Motor neuron (in vitro differentiated cells): ENCODE results near the gene SMIM43. TPM values are rescaled to one million over a fixed set of nuclear protein-coding genes. Genes with fewer than 3 reads are reported as not detected.

Source experiments
- ATAC-seq, 8 experiments: fragments of 200-7000 bp; cut with Tn5 transposase; replicated peaks in 6 of 8; 2 replicates each; pipeline ENCODE4 v1.8.0; 2021; ENCODE audit warnings: mild to moderate bottlenecking in 8 of 8, moderate library complexity in 8 of 8
- H3K27ac ChIP-seq, 2 donors: fragments of 250-450 bp; sonication (Bioruptor Pico); 2 replicates each; pipeline ENCODE4 v1.9.0; 2021; ENCODE audit warnings: antibody characterized with exemption in 2 of 2, mild to moderate bottlenecking in 2 of 2, moderate library complexity in 1 of 2
- H3K4me1 ChIP-seq, 2 donors: fragments of 250-450 bp; sonication (Bioruptor Pico); replicated peaks in 1 of 2; 2 replicates each; pipeline ENCODE4 v1.6.1; 2021; ENCODE audit warnings: antibody characterized with exemption in 2 of 2, mild to moderate bottlenecking in 2 of 2, moderate library complexity in 1 of 2
- H3K4me3 ChIP-seq, 5 donors: fragments of 250-450 bp; sonication (Bioruptor Pico); 2 replicates each; pipeline ENCODE4 v1.9.0; 2021; ENCODE audit warnings: antibody characterized with exemption in 5 of 5, mild to moderate bottlenecking in 5 of 5, moderate library complexity in 4 of 5
- WGBS, 10 experiments: fragments of 450-650 bp; shearing (Covaris generic); methylation state at CpG; one replicate each; pipeline ENCODE4 v1.0.0; 2022; 5-methylcytosine and 5-hydroxymethylcytosine counted together
- in situ Hi-C, 9 experiments: fragments of 400-800 bp; cut with MboI; loops; one replicate each; pipeline ENCODE4 v1.15.0; 2021; ENCODE audit warnings: low sequenced_read_pairs in 9 of 9, low pct_unique_long_range_greater_than_20kb in 2 of 9; ENCODE audit not compliant: unreplicated experiment in 9 of 9
- total RNA-seq, 8 experiments: library from RNA; unstranded; fragments of 300-600 nt; gene quantifications; 2 replicates each; pipeline versions ENCODE4 v1.2.3 to v1.2.4, GENCODE V29; 2022

SMIM43 gene
- total RNA-seq, 8 experiments from 2014 or later: 0.27 to 1.8 (median 0.84) TPM; not detected in 4

DNA sequence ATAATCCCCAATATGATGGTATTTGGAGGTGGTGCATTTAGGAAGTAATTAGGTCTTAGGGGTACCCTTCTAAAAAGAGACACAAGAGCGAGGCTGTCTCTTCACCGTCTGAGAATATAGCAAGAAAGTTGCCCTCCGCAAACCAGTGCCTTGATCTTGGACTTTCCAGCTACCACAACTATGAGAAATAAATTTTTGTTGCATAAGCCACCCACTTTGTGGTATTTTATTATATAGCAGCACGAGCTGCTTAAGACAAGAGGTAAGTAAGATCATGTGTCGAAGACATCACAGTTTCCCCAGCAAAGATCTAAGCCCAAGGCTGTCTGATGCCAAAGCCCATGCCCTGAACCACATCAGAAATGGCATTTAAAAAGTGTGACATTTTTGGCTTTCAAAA, 26.5 kb upstream of the SMIM43 start:
- no peak overlapping the region for H3K27ac ChIP-seq
- WGBS, 10 experiments: 50 to 100% (median 75%) methylated on average over 2 to 5 of the region's 5 CpGs; no CpG with 5 or more reads in 2 of the 10 experiments
- peaks cover 4 to 11% of the 10 kb centered on the region in 2 donors for H3K4me1 ChIP-seq
- in situ Hi-C loops: no loop called here
- no peak overlapping the region for H3K4me3 ChIP-seq
- no peak for ATAC-seq

DNA sequence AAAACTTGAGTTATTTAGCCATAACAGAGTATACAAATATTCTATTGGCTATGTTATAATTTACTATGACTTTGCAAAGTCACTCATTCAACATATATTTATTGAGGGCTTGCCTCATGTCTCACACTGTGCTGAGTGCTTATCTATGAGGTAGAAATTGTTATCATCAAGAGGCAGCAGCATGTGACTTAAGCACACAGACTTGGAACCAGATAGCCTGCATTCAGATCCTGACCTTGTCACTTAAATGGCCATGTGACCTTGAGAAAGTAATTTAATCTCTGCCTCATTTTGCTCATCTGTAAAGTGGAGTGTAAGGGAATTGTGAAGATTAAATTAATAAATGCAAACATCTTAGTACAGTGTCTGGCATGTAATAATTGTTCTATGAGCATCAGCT, 26.0 kb upstream of the SMIM43 start:
- no peak for ATAC-seq
- in situ Hi-C loops: no loop called here
- H3K4me1 ChIP-seq: peaks cover 4 to 5% of the 10 kb centered on the region in 2 donors
- no peak overlapping the region for H3K27ac ChIP-seq
- no peak overlapping the region for H3K4me3 ChIP-seq

GRCh38 chr4:121789960-121790829, 25.2 kb upstream of the SMIM43 start:
- no peak overlapping the region for H3K27ac ChIP-seq
- H3K4me3 ChIP-seq: no peak overlapping the region
- in situ Hi-C loops: no loop called here
- no peaks in the 10 kb centered on the region for H3K4me1 ChIP-seq
- WGBS, 10 experiments: 0 to 100% (median 84%) methylated on average over 1 to 3 of the region's 3 CpGs
- ATAC-seq: no peak

- no peak for ATAC-seq
- no peaks in the 10 kb centered on the region for H3K4me1 ChIP-seq
- no peak overlapping the region for H3K27ac ChIP-seq
- WGBS, 10 experiments: 25 to 100% (median 100%) methylated on average over 1 of the region's 1 CpG; no CpG with 5 or more reads in 3 of the 10 experiments
- H3K4me3 ChIP-seq: no peak overlapping the region
- in situ Hi-C loops: no loop called here
Observed at GRCh38 chr4:121789455-121789854, 24.5 kb upstream of the SMIM43 start.

- Histone ChIP-seq H3K27ac (no peak overlapping the region), H3K4me3 (no peak overlapping the region), H3K4me1 (no peaks in the 10 kb centered on the region)
- no peak for ATAC-seq
- WGBS, 10 experiments: 60 to 80% (median 71%) methylated on average over 1 to 2 of the region's 2 CpGs; no CpG with 5 or more reads in 4 of the 10 experiments
- in situ Hi-C loops: no loop called here
Observed at GRCh38 chr4:121788896-121789295, 23.9 kb upstream of the SMIM43 start.

GRCh38 chr4:121786221-121786620, 21.3 kb upstream of the SMIM43 start:
- no peak for ATAC-seq
- H3K27ac ChIP-seq: no peak overlapping the region
- 0 to 100% (median 73%) methylated on average over 1 to 2 of the region's 2 CpGs; no CpG with 5 or more reads in 2 of the 10 experiments for WGBS, 10 experiments
- H3K4me1 ChIP-seq: no peaks in the 10 kb centered on the region
- H3K4me3 ChIP-seq: no peak overlapping the region
- in situ Hi-C loops: no loop called here

- WGBS, 10 experiments: 20 to 100% (median 72%) methylated on average over 1 to 4 of the region's 4 CpGs; no CpG with 5 or more reads in 4 of the 10 experiments
- H3K27ac ChIP-seq: no peak overlapping the region
- no peaks in the 10 kb centered on the region for H3K4me1 ChIP-seq
- H3K4me3 ChIP-seq: no peak overlapping the region
- peak in 3 of 8 experiments; percentile 83 to 95 (median 94) for ATAC-seq
- in situ Hi-C loops: no loop called here
Observed at GRCh38 chr4:121785479-121785878, 20.5 kb upstream of the SMIM43 start.

GRCh38 chr4:121784975-121785374, 20.0 kb upstream of the SMIM43 start:
- ATAC-seq: peak in 3 of 8 experiments; percentile 75 to 94 (median 78)
- no peak overlapping the region for H3K4me3 ChIP-seq
- H3K4me1 ChIP-seq: no peaks in the 10 kb centered on the region
- no peak overlapping the region for H3K27ac ChIP-seq
- 0 to 94% (median 30%) methylated on average over 1 to 2 of the region's 2 CpGs; no CpG with 5 or more reads in 4 of the 10 experiments for WGBS, 10 experiments
- in situ Hi-C loops: no loop called here

DNA sequence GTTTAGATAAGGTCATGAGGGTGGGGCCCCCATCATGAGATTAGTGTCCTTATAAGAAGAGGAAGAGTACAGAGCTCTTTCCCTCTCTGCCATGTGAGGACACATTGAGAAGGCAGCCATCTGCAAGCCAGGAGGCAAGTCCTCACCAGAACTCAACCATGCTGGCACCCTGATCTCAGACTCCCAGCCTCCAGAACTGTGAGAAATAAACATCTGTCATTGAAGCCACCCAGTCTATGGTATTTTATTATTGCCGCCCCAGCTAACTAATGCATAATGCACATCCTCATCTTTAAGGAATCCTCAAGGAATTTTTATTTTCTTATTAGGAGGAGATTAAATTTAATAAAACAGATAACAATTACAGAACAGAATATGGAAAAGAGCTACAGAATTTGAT, 19.4 kb upstream of the SMIM43 start:
- in situ Hi-C loops: no loop called here
- Histone ChIP-seq H3K4me3 (no peak overlapping the region), H3K27ac (no peak overlapping the region), H3K4me1 (no peaks in the 10 kb centered on the region)
- WGBS, 10 experiments: 0 to 100% (median 86%) methylated on average over 1 of the region's 1 CpG; no CpG with 5 or more reads in 4 of the 10 experiments
- no peak for ATAC-seq

GRCh38 chr4:121783210-121783609, 18.2 kb upstream of the SMIM43 start:
- ATAC-seq: no peak
- Histone ChIP-seq H3K27ac (no peak overlapping the region), H3K4me1 (no peaks in the 10 kb centered on the region), H3K4me3 (no peak overlapping the region)
- in situ Hi-C loops: no loop called here
- WGBS, 10 experiments: 20 to 71% (median 62%) methylated on average over 1 of the region's 1 CpG; no CpG with 5 or more reads in 2 of the 10 experiments

DNA sequence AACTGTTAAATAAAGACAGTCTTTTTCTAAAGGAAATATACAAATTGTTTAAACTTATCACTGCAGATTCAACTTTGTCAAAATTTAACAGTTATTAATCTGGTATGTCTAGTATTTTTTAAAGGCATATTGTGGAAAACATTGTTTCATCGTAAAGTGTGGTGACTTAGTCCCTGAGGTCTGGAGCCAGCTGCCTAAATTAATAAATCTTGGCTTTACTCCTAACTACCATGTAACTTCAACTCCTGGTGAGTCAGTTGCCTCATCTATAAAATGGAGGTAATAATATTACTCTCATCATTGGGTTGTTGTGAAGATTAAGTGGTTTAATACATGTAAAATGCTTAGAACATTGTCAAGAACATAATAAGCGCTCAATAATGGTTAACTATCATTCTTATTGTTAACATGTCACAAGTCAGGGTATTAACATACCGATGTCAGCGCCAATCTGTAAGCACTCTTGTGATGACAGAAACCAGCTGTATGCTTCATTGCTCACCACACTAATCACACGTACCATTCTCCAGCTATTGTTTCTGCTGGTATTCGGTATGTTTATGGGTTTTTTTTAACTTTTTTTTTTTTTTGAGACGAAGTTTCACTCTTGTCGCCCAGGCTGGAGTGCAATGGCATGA, 14.1 kb upstream of the SMIM43 start:
- in situ Hi-C loops: no loop called here
- WGBS, 10 experiments: 7 to 100% (median 83%) methylated on average over 1 to 8 of the region's 8 CpGs
- no peak for ATAC-seq

GRCh38 chr4:121777625-121778024, 12.7 kb upstream of the SMIM43 start:
- no peak overlapping the region for H3K4me3 ChIP-seq
- no peak overlapping the region for H3K27ac ChIP-seq
- ATAC-seq: peak in 4 of 8 experiments; percentile 31 to 68 (median 52)
- 0 to 56% (median 25%) methylated on average over 1 to 3 of the region's 3 CpGs; no CpG with 5 or more reads in 3 of the 10 experiments for WGBS, 10 experiments
- in situ Hi-C loops: no loop called here
- peaks cover 0 to 3% of the 10 kb centered on the region in 2 donors for H3K4me1 ChIP-seq

More for the DNA sequence above, 14.1 kb upstream of the SMIM43 start:
- Histone ChIP-seq H3K27ac (no peak overlapping the region), H3K4me1 (peaks cover 0 to 3% of the 10 kb centered on the region in 2 donors), H3K4me3 (no peak overlapping the region)

GRCh38 chr4:121776610-121777401, 11.8 kb upstream of the SMIM43 start:
- Histone ChIP-seq H3K4me1 (peaks cover 0 to 3% of the 10 kb centered on the region in 2 donors), H3K4me3 (no peak overlapping the region), H3K27ac (no peak overlapping the region)
- in situ Hi-C loops: no loop called here
- ATAC-seq: no peak
- 27 to 100% (median 87%) methylated on average over 1 to 6 of the region's 6 CpGs for WGBS, 10 experiments
